Measurements from ENCODE around the gene RASSF5. TPM values are rescaled to one million over a fixed set of nuclear protein-coding genes. Genes with fewer than 3 reads are reported as not detected.
A peak's percentile ranks its signal among the peaks of the same experiment; 100 is the strongest.

Gene RASSF5
- total and polyA plus RNA-seq, 9 of the 15 experiments (the other 6 are each of a cell fraction or from before 2014, with no cell fraction given): 6.1 to 41.0 (median 25.2) TPM

- TF ChIP-seq ARID3A (IDR thresholded peaks at IDR 0.05; ENCODE audit: borderline replicate concordance, low read depth, low read length) (no peak), GTF2B (IDR thresholded peaks at IDR 0.05; ENCODE audit: extremely low read depth, insufficient read length) (no peak), ESRRA (IDR thresholded peaks at IDR 0.05; ENCODE audit: borderline replicate concordance, low read depth) (no peak), ADNP (tag; IDR thresholded peaks at IDR 0.05) (peak; percentile 90), ARID4B (CRISPR knock-in tag; IDR thresholded peaks at IDR 0.05) (0 out of 2 replicates have a peak, but pooled peaks have one; percentile 44), MYC (IDR thresholded peaks at IDR 0.05; ENCODE audit: low read depth, low read length) (no peak), MYC (CRISPR knock-in tag; IDR thresholded peaks at IDR 0.05; ENCODE audit: borderline replicate concordance, low read depth) (no peak), RREB1 (CRISPR knock-in tag; IDR thresholded peaks at IDR 0.05) (no peak), CBFB (CRISPR knock-in tag; IDR thresholded peaks at IDR 0.05) (no peak), DDX20 (tag; IDR thresholded peaks at IDR 0.05; ENCODE audit: low read depth) (no peak), YY1 (IDR thresholded peaks at IDR 0.05; ENCODE audit: borderline replicate concordance in 1 of 3, control insufficient read depth in 1 of 3, extremely low read depth in 1 of 3, insufficient read depth in 3 of 3, insufficient read length in 1 of 3, insufficient replicate concordance in 2 of 3, low read depth in 1 of 3, low read length in 2 of 3) (no peak), MYNN (IDR thresholded peaks at IDR 0.05) (no peak), MYNN (CRISPR knock-in tag; IDR thresholded peaks at IDR 0.05) (no peak)
These were observed 75.8 kb downstream of the RASSF5 start (continued) for GRCh38 chr1:206582971-206583706.

All from K562 (cell line).